Measurements from ENCODE around the gene POLN. TPM values are rescaled to one million over a fixed set of nuclear protein-coding genes. Genes with fewer than 3 reads are reported as not detected.

POLN gene
- 1 to 10 TPM in 2 of 4 donors, under 1 TPM in 1, not detected in 1; 0.26 to 5.8 (median 5.5) TPM for total RNA-seq

DNA sequence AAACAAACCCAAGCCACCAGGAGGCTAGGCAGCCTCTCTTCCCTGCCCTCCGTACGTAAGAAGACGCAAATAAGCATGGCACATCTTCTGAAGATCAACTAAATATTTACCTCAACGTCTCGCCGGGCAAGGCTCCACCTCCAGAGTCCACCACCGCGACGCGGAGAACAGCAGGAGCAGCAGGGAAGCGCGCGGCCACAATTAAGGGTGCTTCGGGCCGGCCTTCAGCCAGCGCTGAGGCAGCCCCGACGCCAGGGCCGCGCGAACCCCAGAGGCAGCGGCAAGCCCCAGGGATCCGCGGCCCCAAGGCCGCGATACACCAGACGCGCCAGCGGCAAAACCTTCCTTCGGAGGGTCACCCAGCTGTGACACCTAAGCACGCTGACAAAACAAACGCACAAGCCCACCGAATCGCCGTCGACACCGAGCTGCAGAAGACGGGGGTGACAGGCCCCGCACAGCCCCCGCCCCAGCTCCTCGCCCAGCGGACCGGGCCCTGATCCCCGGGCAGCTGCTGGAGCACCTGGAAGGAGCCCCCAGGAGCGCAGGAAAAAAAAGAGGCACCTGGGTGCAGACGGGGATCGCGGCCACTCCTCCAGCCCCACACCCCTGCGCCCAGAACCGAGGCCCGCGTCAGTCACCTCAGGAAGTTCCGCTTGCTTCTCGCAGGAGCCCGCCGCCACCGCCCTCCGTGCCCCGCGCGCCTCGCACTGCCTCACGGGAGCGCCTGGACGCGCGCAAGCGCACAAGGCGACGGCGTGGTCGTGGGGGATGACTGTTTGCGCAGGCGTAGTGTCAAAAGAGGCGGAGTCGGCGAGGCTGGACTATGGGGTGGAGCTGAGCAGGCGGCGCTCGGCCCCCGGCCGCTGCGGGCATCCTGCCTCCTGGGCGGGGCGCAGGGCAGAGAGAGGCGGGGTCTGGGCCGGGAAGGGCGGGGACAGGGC, at the start of gene POLN, which contains the start of gene HAUS3:
Gene POLN, minus strand, starts transcription at position 712 of the 944 bp plus-strand sequence. CDS start 12,890 bp downstream, outside the sequence.
Gene HAUS3, minus strand, starts transcription at position 712 of the 944 bp plus-strand sequence. CDS start 1,175 bp downstream, outside the sequence.
- Histone ChIP-seq H3K4me3 (peak within 1 kb of the TSS; percentile 80 to 87), H3K9me3 (no peaks in the 10 kb centered on the region), H3K27me3 (no peaks in the 10 kb centered on the region), H3K4me1 (peaks cover 8 to 12% of the 10 kb centered on the region in 2 donors), H3K36me3 (no peaks in the 10 kb centered on the region), H3K27ac (peak within 1 kb of the TSS; percentile 57 to 77)
- peak; percentile 69 to 83 for TF ChIP-seq POLR2A (IDR thresholded peaks at IDR 0.05)
- TF ChIP-seq, protein P1, sequence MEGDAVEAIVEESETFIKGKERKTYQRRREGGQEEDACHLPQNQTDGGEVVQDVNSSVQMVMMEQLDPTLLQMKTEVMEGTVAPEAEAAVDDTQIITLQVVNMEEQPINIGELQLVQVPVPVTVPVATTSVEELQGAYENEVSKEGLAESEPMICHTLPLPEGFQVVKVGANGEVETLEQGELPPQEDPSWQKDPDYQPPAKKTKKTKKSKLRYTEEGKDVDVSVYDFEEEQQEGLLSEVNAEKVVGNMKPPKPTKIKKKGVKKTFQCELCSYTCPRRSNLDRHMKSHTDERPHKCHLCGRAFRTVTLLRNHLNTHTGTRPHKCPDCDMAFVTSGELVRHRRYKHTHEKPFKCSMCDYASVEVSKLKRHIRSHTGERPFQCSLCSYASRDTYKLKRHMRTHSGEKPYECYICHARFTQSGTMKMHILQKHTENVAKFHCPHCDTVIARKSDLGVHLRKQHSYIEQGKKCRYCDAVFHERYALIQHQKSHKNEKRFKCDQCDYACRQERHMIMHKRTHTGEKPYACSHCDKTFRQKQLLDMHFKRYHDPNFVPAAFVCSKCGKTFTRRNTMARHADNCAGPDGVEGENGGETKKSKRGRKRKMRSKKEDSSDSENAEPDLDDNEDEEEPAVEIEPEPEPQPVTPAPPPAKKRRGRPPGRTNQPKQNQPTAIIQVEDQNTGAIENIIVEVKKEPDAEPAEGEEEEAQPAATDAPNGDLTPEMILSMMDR (IDR thresholded peaks at IDR 0.05), result peak in 1 of 4 experiments; percentile 38
- intact Hi-C loops (cut with DNase I; ENCODE audit: low total_unique reads), result no loop called here
- DNase-seq, result peak; percentile 98 to 99

DNA sequence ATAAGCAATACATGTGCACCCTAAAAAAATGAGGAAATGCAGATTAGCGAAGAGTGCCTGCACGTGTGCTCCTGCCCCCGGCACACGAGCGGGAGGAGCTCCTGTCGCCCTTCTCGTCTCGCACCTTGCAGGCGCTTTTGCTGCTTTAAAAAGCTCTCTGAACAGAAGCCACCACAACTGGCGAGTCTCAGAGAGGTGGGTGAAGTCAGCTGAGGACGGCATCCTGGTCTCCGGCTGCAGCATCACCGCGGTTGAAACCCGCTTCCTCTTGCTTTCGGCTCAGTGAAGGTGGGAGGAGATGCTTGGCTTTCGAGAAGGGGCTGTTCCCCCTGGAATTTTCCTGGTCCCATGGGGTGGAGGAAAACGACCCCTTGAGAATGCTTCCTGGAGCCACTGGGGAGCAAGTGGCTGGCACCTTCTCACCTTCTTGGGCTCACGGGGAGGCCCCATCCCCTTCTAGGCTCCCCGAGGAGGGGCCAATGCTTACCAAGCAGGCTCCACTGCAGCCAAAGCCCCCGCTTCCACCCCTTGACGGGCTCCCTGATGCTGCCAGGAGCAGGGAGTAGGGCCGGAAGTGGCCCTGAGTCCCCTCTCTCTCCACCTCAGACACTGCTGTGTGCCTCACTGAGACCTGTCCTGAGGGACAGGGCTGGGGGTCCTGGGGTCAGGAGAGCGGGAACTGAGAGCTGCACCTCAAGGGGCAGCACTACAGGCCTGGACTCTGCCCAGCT, 49.2 kb upstream of the POLN start:
- intact Hi-C loops (cut with DNase I; ENCODE audit: low total_unique reads), result no loop called here
- peaks cover 0 to 5% of the 10 kb centered on the region in 2 donors for H3K4me1 ChIP-seq
- no peaks in the 10 kb centered on the region for H3K9me3 ChIP-seq
- TF ChIP-seq, protein P1 (IDR thresholded peaks at IDR 0.05), result no peak
- no peak for TF ChIP-seq POLR2A (IDR thresholded peaks at IDR 0.05)
- H3K27ac ChIP-seq, result no peak overlapping the region
- no peaks in the 10 kb centered on the region for H3K27me3 ChIP-seq
- DNase-seq, result peak; percentile 11 to 15
- H3K36me3 ChIP-seq, result no peaks in the 10 kb centered on the region
- H3K4me3 ChIP-seq, result no peak overlapping the region

DNA sequence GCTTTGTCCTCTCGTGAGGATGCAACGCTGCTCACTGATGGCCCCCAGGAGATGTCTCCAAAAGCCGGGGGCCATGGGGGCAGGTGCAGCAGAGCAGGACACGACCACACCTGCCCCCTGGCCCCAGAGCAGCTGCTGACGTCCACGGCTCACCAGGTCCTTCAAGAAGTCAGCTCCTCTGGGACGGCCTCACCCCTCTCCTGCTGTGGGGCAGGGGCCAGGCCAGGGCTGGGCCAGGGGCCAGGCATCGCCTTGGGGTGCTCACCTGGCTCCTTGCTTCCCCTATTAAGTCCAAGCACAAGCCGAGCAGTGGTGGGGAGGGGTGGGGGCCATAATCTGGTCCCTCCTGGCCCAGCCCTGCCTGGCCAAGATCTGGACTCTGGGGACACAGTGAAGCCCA, 48.6 kb upstream of the POLN start:
- no peak for TF ChIP-seq POLR2A (IDR thresholded peaks at IDR 0.05)
- TF ChIP-seq, protein P1 (IDR thresholded peaks at IDR 0.05), result no peak
- peak; percentile 13 for DNase-seq
- peaks cover 0 to 5% of the 10 kb centered on the region in 2 donors for H3K4me1 ChIP-seq
- H3K4me3 ChIP-seq, result no peak overlapping the region
- no peak overlapping the region for H3K27ac ChIP-seq
- H3K27me3 ChIP-seq, result no peaks in the 10 kb centered on the region
- intact Hi-C loops (cut with DNase I; ENCODE audit: low total_unique reads), result no loop called here
- H3K9me3 ChIP-seq, result no peaks in the 10 kb centered on the region
- H3K36me3 ChIP-seq, result no peaks in the 10 kb centered on the region

GRCh38 chr4:2289955-2290333, 48.0 kb upstream of the POLN start:
- H3K27ac ChIP-seq, result no peak overlapping the region
- no peak overlapping the region for H3K4me3 ChIP-seq
- intact Hi-C loops (cut with DNase I; ENCODE audit: low total_unique reads), result no loop called here
- peaks cover 0 to 5% of the 10 kb centered on the region in 2 donors for H3K4me1 ChIP-seq
- no peaks in the 10 kb centered on the region for H3K36me3 ChIP-seq
- H3K27me3 ChIP-seq, result no peaks in the 10 kb centered on the region
- H3K9me3 ChIP-seq, result no peaks in the 10 kb centered on the region
- no peak for TF ChIP-seq POLR2A (IDR thresholded peaks at IDR 0.05)
- TF ChIP-seq, protein P1 (IDR thresholded peaks at IDR 0.05), result no peak
- peak in 1 of 2 donors; percentile 11 for DNase-seq

Measured in uterus (tissue), 4 donors.